ENCODE results near the gene FGF9.

FGF9 gene

GRCh38 chr13:21745307-21745706 is 74.4 kb downstream of the FGF9 start:
- DNase-seq (ENCODE audit: insufficient read length) (no peak), FAIRE-seq (no peak)
- TF ChIP-seq TAF1 (IDR thresholded peaks at IDR 0.05; ENCODE audit: borderline replicate concordance, low read depth, low read length) (no peak), POLR2AphosphoS5 (IDR thresholded peaks at IDR 0.05; ENCODE audit: low read depth, low read length) (no peak), POLR2A (IDR thresholded peaks at IDR 0.05; ENCODE audit: low read depth, low read length) (no peak)

- FAIRE-seq (no peak), DNase-seq (ENCODE audit: insufficient read length) (no peak)
- no peak for TF ChIP-seq POLR2AphosphoS5 (IDR thresholded peaks at IDR 0.05; ENCODE audit: low read depth, low read length)
- TF ChIP-seq POLR2A (IDR thresholded peaks at IDR 0.05; ENCODE audit: low read depth, low read length): no peak
- no peak for TF ChIP-seq TAF1 (IDR thresholded peaks at IDR 0.05; ENCODE audit: borderline replicate concordance, low read depth, low read length)
Measured at GRCh38 chr13:21747456-21747855, 76.6 kb downstream of the FGF9 start.

DNA sequence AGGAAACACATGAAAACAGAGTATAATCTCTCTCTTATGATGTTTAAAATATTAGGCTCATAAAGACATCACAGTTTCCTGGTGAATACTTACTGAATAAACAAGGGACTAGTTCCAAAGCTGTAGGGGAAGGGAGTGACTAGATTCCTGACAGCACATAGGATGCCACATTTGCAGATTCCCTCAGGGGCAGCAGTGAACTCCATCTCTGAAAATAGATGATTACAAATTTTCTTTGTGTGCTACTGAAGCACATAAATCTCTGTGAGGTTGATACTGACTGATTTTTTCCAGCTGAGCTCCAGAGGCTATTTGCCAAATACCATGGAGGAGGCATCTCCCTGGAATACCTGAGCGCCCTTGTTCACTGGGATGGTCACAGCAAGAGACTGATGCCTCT is 77.3 kb downstream of the FGF9 start:
- FAIRE-seq (no peak), DNase-seq (ENCODE audit: insufficient read length) (no peak)
- TF ChIP-seq POLR2AphosphoS5 (IDR thresholded peaks at IDR 0.05; ENCODE audit: low read depth, low read length) (no peak), POLR2A (IDR thresholded peaks at IDR 0.05; ENCODE audit: low read depth, low read length) (no peak), TAF1 (IDR thresholded peaks at IDR 0.05; ENCODE audit: borderline replicate concordance, low read depth, low read length) (no peak)

DNA sequence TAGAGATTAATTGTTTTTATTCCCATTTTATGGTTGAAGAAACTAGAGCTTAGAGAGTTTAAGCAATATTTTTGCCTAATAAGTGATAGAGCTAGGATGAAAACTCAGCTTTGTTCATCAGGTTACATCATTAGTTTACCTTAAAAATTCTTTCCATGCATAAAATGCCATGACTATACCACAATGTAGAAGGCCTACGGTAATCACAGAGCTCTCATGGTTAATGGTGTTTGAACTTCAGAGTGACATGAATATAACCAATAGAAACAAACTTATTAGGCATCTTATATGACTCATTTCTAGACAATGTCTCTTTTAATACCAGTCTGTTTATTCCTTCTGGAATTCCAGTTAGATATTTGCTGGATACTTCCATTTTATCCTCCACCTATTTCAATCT is 78.5 kb downstream of the FGF9 start:
- no peak for DNase-seq (ENCODE audit: insufficient read length)

GRCh38 chr13:21752501-21752900 is 81.6 kb downstream of the FGF9 start:
- DNase-seq (ENCODE audit: insufficient read length): no peak
- no peak for FAIRE-seq
- no peak for TF ChIP-seq POLR2AphosphoS5 (IDR thresholded peaks at IDR 0.05; ENCODE audit: low read depth, low read length)
- no peak for TF ChIP-seq TAF1 (IDR thresholded peaks at IDR 0.05; ENCODE audit: borderline replicate concordance, low read depth, low read length)
- TF ChIP-seq POLR2A (IDR thresholded peaks at IDR 0.05; ENCODE audit: low read depth, low read length): no peak

More for the DNA sequence above, 78.5 kb downstream of the FGF9 start:
- TF ChIP-seq TAF1 (IDR thresholded peaks at IDR 0.05; ENCODE audit: borderline replicate concordance, low read depth, low read length): no peak
- no peak for TF ChIP-seq POLR2AphosphoS5 (IDR thresholded peaks at IDR 0.05; ENCODE audit: low read depth, low read length)
- no peak for TF ChIP-seq POLR2A (IDR thresholded peaks at IDR 0.05; ENCODE audit: low read depth, low read length)
- no peak for FAIRE-seq

DNA sequence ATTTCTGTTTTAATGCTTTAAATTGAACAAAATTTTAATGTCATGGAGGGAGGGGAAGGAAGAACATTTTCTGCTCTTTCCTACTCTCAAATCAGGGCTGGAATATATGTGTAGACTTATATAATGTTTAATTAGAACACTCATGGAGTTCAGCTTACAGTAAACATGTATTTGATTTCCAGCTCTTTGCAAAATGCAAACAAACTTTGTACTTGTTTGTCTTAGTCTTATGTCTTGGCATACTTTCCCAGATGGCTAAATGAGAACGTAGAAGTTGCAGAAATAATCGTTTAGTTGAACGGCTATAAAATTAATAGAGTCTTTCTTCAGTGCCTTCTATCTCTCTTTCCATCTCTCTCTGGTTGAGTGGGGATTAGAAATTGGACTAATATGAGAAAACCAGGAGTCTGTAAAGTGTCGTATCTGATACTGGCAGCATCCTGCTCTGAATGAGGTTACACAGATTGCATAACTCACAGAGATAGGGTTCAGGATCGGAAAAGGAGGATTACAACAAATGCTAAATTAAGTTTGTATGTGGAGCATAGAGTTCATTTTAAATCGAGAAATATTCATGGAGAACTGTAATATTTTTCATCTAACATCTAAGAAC is 82.3 kb downstream of the FGF9 start:
- TF ChIP-seq TAF1 (IDR thresholded peaks at IDR 0.05; ENCODE audit: borderline replicate concordance, low read depth, low read length): no peak
- no peak for TF ChIP-seq POLR2A (IDR thresholded peaks at IDR 0.05; ENCODE audit: low read depth, low read length)
- no peak for TF ChIP-seq POLR2AphosphoS5 (IDR thresholded peaks at IDR 0.05; ENCODE audit: low read depth, low read length)
- DNase-seq (ENCODE audit: insufficient read length) (no peak), FAIRE-seq (no peak)
